Measurements from ENCODE around the gene POU2F3. TPM values are rescaled to one million over a fixed set of nuclear protein-coding genes. Genes with fewer than 3 reads are reported as not detected.
A peak's percentile ranks its signal among the peaks of the same experiment; 100 is the strongest.

Gene POU2F3
- total and polyA plus RNA-seq, 11 donors: 0.15 TPM; not detected in 10

DNA sequence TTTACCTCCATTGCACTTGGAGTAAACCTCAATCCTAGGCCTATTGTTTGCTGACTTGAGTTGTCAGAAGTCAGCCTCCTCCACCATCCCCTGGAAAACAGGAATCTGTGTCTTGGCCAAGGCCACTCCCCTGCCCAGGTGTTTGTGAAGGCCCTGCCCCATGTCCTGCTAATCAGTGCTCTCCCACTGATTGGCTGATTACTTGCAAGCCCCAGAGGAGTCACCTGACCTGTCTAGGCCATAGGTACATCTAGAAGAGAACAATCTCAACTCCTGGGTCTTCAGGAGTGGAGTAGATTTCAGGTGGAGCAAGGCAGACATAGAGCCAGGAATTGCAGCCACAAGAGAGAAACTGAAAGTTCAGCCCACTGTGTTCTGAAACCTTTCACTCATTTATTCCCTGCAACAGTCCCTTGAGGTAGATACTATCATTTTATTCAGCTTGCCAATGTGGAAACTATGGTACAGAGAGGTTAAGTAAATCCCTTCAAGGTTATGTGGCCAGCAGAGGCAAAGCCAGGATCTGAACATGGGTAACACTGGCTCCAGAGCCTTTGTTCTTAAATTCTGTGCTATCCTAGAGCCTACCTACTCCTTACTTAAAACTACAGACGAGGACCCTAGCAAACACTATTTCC lies 18.7 kb upstream of the POU2F3 start:
- WGBS, 4 donors: 69 to 88% (median 83%) methylated on average over 1 of the region's 1 CpG
- Histone ChIP-seq H3K36me3 (peaks cover 0 to 17% (median 0%) of the 10 kb centered on the region in 9 donors), H3K27ac (peak overlapping the region in 5 of 12 donors; percentile 10 to 38 (median 23)), H3K27me3 (no peaks in the 10 kb centered on the region), H3K4me1 (peaks cover 0 to 88% (median 60%) of the 10 kb centered on the region in 12 donors), H3K9me3 (no peaks in the 10 kb centered on the region), H3K4me3 (no peak overlapping the region)
- DNase-seq (peak in 1 of 5 donors; percentile 6), ATAC-seq (no peak)
- TF ChIP-seq POLR2A (IDR thresholded peaks at IDR 0.05): no peak
- TF ChIP-seq, protein P1, sequence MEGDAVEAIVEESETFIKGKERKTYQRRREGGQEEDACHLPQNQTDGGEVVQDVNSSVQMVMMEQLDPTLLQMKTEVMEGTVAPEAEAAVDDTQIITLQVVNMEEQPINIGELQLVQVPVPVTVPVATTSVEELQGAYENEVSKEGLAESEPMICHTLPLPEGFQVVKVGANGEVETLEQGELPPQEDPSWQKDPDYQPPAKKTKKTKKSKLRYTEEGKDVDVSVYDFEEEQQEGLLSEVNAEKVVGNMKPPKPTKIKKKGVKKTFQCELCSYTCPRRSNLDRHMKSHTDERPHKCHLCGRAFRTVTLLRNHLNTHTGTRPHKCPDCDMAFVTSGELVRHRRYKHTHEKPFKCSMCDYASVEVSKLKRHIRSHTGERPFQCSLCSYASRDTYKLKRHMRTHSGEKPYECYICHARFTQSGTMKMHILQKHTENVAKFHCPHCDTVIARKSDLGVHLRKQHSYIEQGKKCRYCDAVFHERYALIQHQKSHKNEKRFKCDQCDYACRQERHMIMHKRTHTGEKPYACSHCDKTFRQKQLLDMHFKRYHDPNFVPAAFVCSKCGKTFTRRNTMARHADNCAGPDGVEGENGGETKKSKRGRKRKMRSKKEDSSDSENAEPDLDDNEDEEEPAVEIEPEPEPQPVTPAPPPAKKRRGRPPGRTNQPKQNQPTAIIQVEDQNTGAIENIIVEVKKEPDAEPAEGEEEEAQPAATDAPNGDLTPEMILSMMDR (IDR thresholded peaks at IDR 0.05): no peak
- intact Hi-C loops (cut with DNase I): no loop called here

DNA sequence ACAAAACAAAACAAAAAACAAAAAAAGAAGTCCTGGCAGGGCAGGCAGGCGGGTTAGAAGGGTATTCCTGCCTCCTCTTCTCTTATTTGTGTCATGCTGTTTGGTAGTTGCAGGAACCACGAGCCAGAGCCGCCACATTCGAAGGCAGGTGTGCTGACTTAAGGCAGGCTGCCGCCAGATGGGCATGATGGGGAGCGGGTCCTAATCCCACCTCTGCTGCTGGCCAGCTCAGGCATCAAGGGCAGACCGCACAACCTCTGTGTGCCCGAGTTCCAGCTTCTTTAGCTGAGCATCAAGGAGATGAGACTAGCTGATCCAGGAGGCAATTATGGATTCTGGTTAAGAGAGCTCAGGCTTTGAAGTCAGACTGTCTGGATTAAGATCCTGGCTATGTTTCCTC lies 17.0 kb upstream of the POU2F3 start:
- whole genome bisulfite sequencing, 4 donors: 85 to 93% (median 93%) methylated on average over 8 of the region's 8 CpGs
- intact Hi-C loops (cut with DNase I): no loop called here
- no peaks in the 10 kb centered on the region for H3K27me3 ChIP-seq
- H3K4me1 ChIP-seq: peaks cover 0 to 72% (median 49%) of the 10 kb centered on the region in 12 donors
- H3K4me3 ChIP-seq: no peak overlapping the region
- no peaks in the 10 kb centered on the region for H3K9me3 ChIP-seq
- peak overlapping the region in 2 of 12 donors; percentile 31 to 34 for H3K27ac ChIP-seq
- TF ChIP-seq, protein P1 (IDR thresholded peaks at IDR 0.05): no peak
- no peak for TF ChIP-seq POLR2A (IDR thresholded peaks at IDR 0.05)
- no peak for ATAC-seq
- no peak for DNase-seq
- peaks cover 0 to 15% (median 6%) of the 10 kb centered on the region in 9 donors for H3K36me3 ChIP-seq

DNA sequence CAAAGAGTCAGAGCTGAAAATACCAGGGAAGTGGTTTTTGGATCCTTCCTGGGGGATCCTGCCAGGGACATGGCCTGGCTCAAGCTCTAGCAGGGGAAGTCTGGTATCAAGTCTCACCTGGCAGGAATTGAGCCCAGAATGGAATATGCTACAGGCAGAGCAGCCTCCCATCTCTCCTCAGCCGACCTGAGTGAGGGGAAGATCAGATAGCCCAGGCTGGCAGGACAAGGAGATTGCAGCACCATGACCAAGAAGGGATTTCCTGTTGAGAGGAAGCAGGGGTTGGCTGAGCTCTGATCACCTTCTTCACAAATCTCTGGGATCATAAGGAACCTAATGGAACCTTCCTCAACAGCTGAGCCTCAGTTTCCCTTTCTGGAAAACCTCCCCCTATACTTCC lies 16.1 kb upstream of the POU2F3 start:
- H3K4me1 ChIP-seq: peaks cover 0 to 65% (median 41%) of the 10 kb centered on the region in 12 donors
- no peak for ATAC-seq

DNA sequence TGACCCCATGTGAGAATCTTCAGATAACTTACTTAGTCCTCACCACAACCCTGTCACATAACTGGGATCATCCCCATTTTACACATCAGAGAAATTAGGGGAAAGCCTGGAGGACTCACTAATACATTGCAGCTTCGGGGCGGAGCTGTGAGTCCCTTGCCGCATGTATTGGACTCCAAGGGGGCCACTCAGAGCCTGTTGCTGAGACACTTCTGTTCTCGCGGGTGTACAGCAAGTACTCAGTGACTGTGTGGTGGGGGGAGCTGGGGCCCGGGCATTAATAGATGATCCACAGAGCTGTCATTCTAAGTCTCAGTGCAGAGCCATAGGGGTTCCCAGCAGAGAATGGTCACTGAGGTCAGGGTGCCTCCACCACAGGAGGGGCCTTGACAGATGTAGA lies 15.6 kb upstream of the POU2F3 start:
- 27 to 66% (median 60%) methylated on average over 3 to 6 of the region's 6 CpGs for WGBS, 4 donors
- peaks cover 0 to 17% (median 11%) of the 10 kb centered on the region in 9 donors for H3K36me3 ChIP-seq
- no peak overlapping the region for H3K4me3 ChIP-seq
- intact Hi-C loops (cut with DNase I): no loop called here
- H3K9me3 ChIP-seq: no peaks in the 10 kb centered on the region
- no peak for TF ChIP-seq POLR2A (IDR thresholded peaks at IDR 0.05)
- TF ChIP-seq, protein P1 (IDR thresholded peaks at IDR 0.05): no peak
- peak overlapping the region; percentile 24 to 72 (median 52) for H3K27ac ChIP-seq
- peaks cover 0 to 60% (median 39%) of the 10 kb centered on the region in 12 donors for H3K4me1 ChIP-seq
- no peak for DNase-seq
- no peaks in the 10 kb centered on the region for H3K27me3 ChIP-seq
- no peak for ATAC-seq

More for the DNA sequence above, 16.1 kb upstream of the POU2F3 start:
- no peak for DNase-seq
- Histone ChIP-seq H3K27ac (peak overlapping the region in 3 of 12 donors; percentile 17 to 31 (median 22)), H3K27me3 (no peaks in the 10 kb centered on the region), H3K36me3 (peaks cover 0 to 15% (median 10%) of the 10 kb centered on the region in 9 donors), H3K4me3 (no peak overlapping the region), H3K9me3 (no peaks in the 10 kb centered on the region)
- intact Hi-C loops (cut with DNase I): no loop called here
- TF ChIP-seq POLR2A (IDR thresholded peaks at IDR 0.05): no peak
- TF ChIP-seq, protein P1 (IDR thresholded peaks at IDR 0.05): no peak
- 0 to 20% (median 16%) methylated on average over 1 of the region's 1 CpG for WGBS, 4 donors

Measured in heart left ventricle (tissue), 16 donors.